Mesodermal cell (in vitro differentiated cells): ENCODE results near the gene NAA20.
"Not testable (repeated sequence)": the region's sequence is repeated elsewhere in the genome, so short reads cannot be mapped to it uniquely, and the experiment has no call there.

Experiments used
- H3K27ac ChIP-seq: 2 replicates; pipeline ENCODE4 v1.7.0; 2013; ENCODE audit warnings: mild to moderate bottlenecking, low read depth, low read length, moderate library complexity; ENCODE audit not compliant: severe bottlenecking
- H3K36me3 ChIP-seq: 2 replicates; pipeline ENCODE4 v1.7.1; 2013; ENCODE audit warnings: mild to moderate bottlenecking, low read length, moderate library complexity; ENCODE audit not compliant: control insufficient read depth, insufficient read depth
- H3K4me1 ChIP-seq: one replicate; pipeline ENCODE4 v1.7.1; 2013; ENCODE audit warnings: mild to moderate bottlenecking, low read length; ENCODE audit not compliant: insufficient read depth, control insufficient read depth, poor library complexity, severe bottlenecking
- H3K4me3 ChIP-seq: 2 replicates; pipeline ENCODE4 v1.7.0; 2013; ENCODE audit warnings: low read length, control low read depth, mild to moderate bottlenecking; ENCODE audit not compliant: insufficient read depth, poor library complexity, severe bottlenecking; ENCODE audit errors: extremely low read depth
- H3K9me3 ChIP-seq: 2 replicates; pipeline ENCODE4 v1.7.1; 2013; ENCODE audit warnings: mild to moderate bottlenecking, low read length, moderate library complexity; ENCODE audit not compliant: control insufficient read depth
- WGBS, 2 experiments: methylation state at CpG; one replicate each; pipeline ENCODE4 v1.1.5; 2013; ENCODE audit warnings: missing lambda C conversion rate in 2 of 2; ENCODE audit not compliant: insufficient coverage in 2 of 2; 5-methylcytosine and 5-hydroxymethylcytosine counted together

Gene NAA20

DNA sequence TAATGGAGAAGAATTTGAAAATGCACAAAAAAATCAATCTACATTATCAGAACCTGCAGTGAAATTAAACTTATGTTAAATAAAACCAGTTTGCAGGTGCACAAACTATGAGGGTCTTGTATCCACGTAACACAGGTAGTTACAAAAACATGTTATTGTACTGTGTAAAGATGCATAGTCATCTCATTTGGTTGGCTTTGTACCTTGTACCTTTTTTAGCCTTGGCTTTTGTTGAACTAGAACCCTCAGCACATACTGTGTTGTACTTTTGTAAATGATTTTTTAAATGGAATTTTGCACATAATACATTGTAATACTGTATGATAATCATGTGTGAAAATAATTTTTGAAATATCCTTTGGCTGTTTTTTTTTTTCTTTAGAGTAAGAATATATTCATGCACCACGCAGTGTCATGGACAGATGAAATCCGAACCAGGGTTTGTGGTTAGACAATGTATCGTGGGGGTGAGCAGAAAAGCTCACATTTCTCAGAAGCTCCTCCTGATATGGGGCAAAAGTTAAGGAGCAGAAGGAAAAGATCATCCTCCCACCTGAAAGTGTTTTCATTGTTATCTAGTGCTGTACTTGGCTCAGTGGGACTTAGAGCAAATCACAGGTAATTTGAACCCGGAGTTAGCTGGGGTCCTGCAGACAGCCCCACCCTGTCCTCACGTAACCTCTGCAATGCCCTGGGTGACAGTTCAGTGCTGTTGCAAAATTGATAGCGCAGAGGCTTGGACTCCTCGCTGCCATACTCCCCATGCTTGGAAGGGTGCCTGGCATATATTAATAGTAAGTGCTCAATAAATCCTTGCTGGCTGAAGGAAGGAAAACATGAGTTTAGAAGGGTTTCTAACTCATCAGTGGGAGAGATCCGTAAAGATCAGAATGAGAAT is 14.8 kb upstream of the NAA20 start:
- Histone ChIP-seq H3K4me3 (no peak overlapping the region), H3K27ac (no peak overlapping the region), H3K9me3 (no peaks in the 10 kb centered on the region), H3K4me1 (no peaks in the 10 kb centered on the region), H3K36me3 (peaks cover 57% of the 10 kb centered on the region)
- 92 to 95% methylated on average over 7 to 8 of the region's 9 CpGs for WGBS, 2 experiments

DNA sequence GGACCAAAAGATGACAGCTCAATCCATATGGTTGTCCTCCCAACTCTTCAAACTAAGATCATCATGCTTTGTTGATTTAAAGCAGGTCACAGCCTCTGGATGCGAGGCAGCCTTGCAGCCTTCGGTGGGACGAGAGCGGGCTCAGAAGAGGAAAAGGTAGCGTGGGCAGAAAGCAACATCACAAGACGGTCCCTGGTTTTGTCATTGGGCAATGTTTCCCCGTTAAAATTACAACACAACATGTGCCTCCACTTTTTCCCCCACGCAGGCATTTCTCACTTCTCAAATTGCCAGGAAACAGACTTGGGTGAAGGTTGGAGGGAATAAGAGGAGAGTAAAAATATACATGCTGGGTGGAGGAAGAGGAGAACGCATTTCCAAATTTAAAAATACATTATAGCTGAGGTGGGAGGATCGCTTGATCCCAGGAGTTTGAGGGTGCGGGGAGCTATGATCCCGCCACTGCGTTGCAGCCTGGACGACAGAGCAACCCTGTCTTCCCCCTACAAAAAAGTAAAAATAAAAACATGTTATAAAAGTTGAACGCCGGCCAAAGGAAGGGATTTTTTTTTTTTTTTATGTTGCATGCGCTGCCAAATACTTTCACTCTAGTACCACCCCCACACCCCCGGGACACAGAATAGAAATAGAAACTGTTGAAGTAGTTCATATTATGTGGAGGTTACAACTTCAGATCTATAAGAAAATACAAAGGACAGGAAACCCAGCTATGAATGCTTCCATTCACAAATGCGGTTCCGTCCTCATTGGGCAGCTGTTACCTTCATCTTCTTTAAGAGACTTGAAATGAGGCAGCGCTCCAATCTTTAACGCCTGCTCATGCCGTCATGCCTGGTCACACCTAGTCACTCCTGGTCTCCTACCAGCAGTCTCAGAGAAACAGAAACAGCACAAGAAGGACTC is 13.9 kb upstream of the NAA20 start:
- Histone ChIP-seq H3K36me3 (peaks cover 50% of the 10 kb centered on the region), H3K4me1 (no peaks in the 10 kb centered on the region), H3K27ac (no peak overlapping the region), H3K4me3 (no peak overlapping the region), H3K9me3 (no peaks in the 10 kb centered on the region)
- WGBS, 2 experiments = 94 to 99% methylated on average over 3 to 9 of the region's 23 CpGs

DNA sequence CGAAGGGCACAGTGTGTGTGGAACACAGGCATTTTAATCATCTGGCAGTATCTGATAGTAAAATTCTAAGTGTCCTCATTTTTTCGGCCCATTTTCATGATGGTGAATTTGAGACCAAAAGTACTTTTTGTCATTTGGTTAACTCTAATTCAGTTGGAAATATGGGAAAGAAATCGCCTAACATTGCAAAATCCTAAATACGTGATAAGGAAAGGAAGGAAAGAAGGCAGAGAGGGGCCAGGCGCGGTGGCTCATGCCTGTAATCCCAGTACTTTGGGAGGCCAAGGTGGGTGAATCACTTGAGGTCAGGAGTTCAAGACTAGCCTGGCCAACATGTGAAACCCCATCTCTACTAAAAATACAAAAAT is 13.2 kb upstream of the NAA20 start:
- H3K27ac ChIP-seq, H3K9me3 ChIP-seq, H3K4me1 ChIP-seq, H3K4me3 ChIP-seq: not testable (repeated sequence)
- H3K36me3 ChIP-seq = peaks cover 44% of the 10 kb centered on the region
- 87 to 97% methylated on average over 3 to 4 of the region's 6 CpGs for WGBS, 2 experiments

DNA sequence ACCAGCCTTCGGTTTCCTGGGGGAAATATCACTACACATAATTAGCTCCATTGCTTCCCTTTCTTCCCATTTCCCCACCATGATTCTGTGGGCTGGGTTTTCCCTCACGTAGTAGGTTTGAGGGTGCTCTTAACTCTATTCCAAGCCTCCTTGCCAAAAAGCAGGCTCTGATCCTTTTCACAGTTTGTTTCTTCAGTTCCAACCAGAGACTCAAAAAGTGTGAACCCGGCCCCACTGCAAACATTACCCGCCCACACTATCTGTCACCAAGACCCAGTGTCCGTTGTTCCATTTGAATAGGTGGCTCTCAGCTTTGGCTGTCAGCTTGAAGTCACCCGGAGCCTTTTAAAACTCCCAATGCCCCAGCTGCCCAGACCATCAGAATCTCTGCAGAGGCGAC is 11.8 kb upstream of the NAA20 start:
- Histone ChIP-seq H3K36me3 (peaks cover 30% of the 10 kb centered on the region), H3K4me1 (peaks cover 4% of the 10 kb centered on the region), H3K27ac (no peak overlapping the region), H3K4me3 (no peak overlapping the region), H3K9me3 (no peaks in the 10 kb centered on the region)
- WGBS, 2 experiments = 70 to 72% methylated on average over 3 to 5 of the region's 7 CpGs

DNA sequence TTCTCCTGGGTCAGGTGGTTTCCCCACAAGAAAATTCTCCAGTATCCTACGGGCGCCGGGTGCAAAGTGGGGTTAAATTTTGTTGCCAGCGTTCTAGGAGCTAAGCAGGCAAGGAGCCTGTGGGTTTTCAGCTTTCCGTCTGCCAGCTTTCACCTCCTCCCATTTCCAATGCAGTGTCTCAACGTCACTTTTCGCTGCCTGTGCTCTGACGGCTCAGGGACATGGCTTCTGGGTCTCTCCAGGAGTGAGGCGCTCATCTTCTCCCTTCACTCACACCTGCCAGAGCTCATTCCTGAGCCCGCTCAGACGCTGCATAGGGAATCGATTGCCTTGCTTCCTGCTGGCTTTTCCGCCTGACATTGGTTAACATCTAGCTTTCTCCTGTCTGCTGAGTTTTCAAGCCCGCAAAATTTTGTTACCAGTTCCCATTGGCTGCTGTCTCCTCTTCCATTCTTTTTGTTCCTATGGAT is 7.3 kb upstream of the NAA20 start:
- WGBS, 2 experiments = 50 to 78% methylated on average over 9 of the region's 14 CpGs
- H3K4me3 ChIP-seq = no peak overlapping the region
- no peak overlapping the region for H3K27ac ChIP-seq
- peaks cover 10% of the 10 kb centered on the region for H3K4me1 ChIP-seq
- H3K9me3 ChIP-seq = no peaks in the 10 kb centered on the region
- H3K36me3 ChIP-seq = no peaks in the 10 kb centered on the region

DNA sequence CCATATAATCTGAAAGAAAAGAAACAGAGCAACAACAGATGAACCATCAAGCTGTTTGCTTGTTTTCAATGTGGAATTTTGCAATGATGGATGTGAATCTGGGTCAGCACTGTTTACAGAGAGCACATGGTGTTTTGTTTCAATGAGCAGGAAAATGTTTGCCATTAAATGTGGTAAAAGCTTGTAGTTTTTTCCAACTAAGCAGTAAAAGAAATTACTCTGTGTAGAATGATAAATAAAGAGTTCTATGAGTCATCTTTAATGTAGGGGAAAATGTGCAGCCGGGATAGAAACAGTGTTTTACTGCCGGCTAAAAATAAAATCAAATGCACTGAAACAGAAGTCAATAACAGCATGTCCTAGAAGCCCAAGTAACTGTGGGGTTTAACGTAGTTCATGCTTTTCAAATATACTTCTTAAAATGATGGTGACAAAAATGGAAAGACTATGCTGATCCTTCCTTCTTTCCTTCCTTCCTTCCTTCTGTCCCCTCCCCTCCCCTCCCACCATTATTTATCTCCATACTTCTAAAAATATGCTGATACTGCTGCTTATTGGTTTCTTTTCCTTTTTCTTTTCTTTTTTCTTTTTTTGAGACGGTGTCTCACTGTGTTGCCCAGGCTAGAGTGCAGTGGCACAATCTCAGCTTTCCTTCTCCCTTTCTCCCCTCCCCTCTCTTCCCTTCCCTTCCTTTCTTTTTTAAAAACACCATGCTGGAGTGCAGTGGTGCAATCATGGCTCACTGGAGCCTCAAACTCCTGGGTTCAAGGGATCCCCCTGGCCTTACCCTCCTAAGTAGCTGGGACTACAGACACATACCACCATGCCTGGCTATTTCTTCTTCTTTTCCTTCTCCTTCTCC is 6.3 kb upstream of the NAA20 start:
- Histone ChIP-seq H3K36me3 (no peaks in the 10 kb centered on the region), H3K4me3 (no peak overlapping the region), H3K27ac (no peak overlapping the region), H3K4me1 (peaks cover 10% of the 10 kb centered on the region), H3K9me3 (no peaks in the 10 kb centered on the region)
- WGBS, 2 experiments = 83 to 100% methylated on average over 1 of the region's 4 CpGs

DNA sequence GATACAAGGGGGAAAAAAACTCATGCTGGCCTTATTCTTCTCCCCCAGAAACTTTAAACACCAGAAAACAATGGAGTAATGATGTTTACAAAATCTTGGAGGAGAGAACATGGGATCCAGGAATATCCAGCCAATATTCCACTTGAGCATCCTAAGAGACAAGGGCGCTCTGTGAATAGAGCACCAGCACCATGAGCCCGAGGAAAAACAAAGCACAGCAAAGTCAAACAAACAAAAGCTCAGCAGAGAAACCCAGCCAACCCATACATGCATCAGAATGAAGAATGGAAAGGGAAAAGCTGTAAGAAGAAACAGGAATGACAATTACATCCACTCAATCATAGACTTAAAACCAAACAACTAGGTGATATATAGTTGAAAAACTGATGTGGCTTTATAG is 4.6 kb upstream of the NAA20 start:
- H3K4me3 ChIP-seq = no peak overlapping the region
- H3K36me3 ChIP-seq = no peaks in the 10 kb centered on the region
- WGBS, 2 experiments = no CpG with 5 or more reads among the region's 2 CpGs
- H3K4me1 ChIP-seq = peaks cover 10% of the 10 kb centered on the region
- H3K27ac ChIP-seq = no peak overlapping the region
- no peaks in the 10 kb centered on the region for H3K9me3 ChIP-seq

DNA sequence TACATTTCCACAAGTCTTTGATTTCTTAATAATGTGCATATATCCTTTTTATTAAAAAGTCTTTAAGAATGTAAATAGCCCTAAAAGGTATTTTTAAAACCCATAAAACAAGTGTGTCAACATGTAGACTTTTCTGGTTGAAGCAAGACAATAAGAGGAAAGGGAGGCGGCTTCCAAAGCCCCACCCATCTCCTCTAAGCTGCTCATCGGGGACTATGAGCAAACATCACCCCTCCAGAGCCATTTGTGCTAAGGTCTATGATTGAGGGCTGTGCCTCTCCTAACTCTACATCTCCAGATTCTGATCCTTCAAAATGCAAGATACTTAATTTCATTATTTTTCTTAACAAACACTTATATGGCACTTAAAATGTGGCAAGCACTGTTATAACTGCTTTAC is 2.5 kb upstream of the NAA20 start:
- WGBS, 2 experiments = no CpG with 5 or more reads among the region's 2 CpGs
- Histone ChIP-seq H3K4me3 (no peak overlapping the region), H3K27ac (no peak overlapping the region), H3K9me3 (no peaks in the 10 kb centered on the region), H3K36me3 (peaks cover 16% of the 10 kb centered on the region), H3K4me1 (peaks cover 24% of the 10 kb centered on the region)

DNA sequence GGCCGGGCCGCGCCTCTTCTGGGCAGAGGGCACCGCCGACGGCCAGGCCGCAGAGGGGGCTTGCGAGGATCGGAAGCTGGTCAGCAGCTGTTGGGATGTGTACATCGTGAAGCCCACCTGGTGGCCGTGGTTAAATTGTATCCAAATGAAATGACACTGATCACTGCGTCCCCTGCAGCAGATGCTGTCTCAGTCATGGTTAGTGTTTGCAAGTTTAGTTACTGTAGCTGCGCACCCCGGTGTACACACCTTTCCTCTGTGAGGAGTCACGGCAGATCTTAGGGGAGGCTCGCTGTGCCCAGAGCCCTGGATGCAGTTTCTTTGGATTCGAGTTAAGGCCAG is 653 bp downstream of the NAA20 start:
- peaks cover 14% of the 10 kb centered on the region for H3K4me1 ChIP-seq
- H3K4me3 ChIP-seq = peak overlapping the region; percentile 88
- H3K27ac ChIP-seq = no peak overlapping the region
- no peaks in the 10 kb centered on the region for H3K9me3 ChIP-seq
- 8 to 9% methylated on average over 12 to 16 of the region's 17 CpGs for WGBS, 2 experiments
- H3K36me3 ChIP-seq = peaks cover 29% of the 10 kb centered on the region

DNA sequence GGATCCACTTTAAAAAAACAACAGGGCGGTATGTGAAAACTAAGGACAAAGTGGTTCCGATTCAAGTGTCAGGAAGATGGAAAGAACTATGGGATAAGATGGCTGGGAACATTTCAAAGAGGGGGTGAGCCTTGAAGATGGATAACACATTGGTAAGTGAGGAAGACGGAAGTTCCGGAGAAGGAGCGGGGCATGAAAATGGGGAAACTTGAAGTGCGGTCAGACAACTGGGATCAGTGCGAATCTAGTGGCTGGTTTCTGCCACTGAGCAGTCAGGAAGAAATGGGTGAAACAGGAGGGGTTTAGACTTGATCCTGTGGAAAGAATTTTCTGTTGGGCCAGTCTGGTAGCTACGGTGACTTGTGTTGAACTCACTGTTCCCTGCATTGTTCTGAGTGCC is 1.2 kb downstream of the NAA20 start:
- Histone ChIP-seq H3K4me3 (peak overlapping the region; percentile 88), H3K27ac (no peak overlapping the region), H3K36me3 (peaks cover 35% of the 10 kb centered on the region), H3K4me1 (peaks cover 14% of the 10 kb centered on the region), H3K9me3 (no peaks in the 10 kb centered on the region)
- 90 to 93% methylated on average over 6 to 8 of the region's 8 CpGs for WGBS, 2 experiments
